ENCODE data around the gene TERT. TPM values are rescaled to one million over a fixed set of nuclear protein-coding genes. Genes with fewer than 3 reads are reported as not detected.

TERT gene
- total and polyA plus RNA-seq, 10 of the 15 experiments (the other 5 are each of a cell fraction or from before 2014, with no cell fraction given): 0.08 to 21.5 (median 5.0) TPM

- no peaks in the 10 kb centered on the region for H3K4me1 ChIP-seq (ENCODE audit: control insufficient read depth, insufficient read depth, low read length)
- no TSS peak for BruUV-seq (replicated peaks)
- SMC1A ChIA-PET (ENCODE audit: uncharacterized antibody, unreplicated experiment): no interaction called here
- H3K27me3 ChIP-seq (replicated peaks in 1 of 2; ENCODE audit: control insufficient read depth in 2 of 2, insufficient read depth in 2 of 2, low read length in 1 of 2): no peaks in the 10 kb centered on the region; a peak in 1 of 4 replicates
- 63% methylated on average over 25 of the region's 25 CpGs for WGBS (ENCODE audit: insufficient coverage, insufficient replicate concordance, low lambda C conversion rate, missing lambda C conversion rate)
- H3K4me2 ChIP-seq (ENCODE audit: control insufficient read depth, insufficient read depth): no peak overlapping the region
- H3K9me3 ChIP-seq (replicated peaks; ENCODE audit: control insufficient read depth, insufficient read depth, low read length): no peaks in the 10 kb centered on the region; the same call in 2 of the 3 replicates
- no peak for ATAC-seq
- TF ChIP-seq PBX3 (IDR thresholded peaks at IDR 0.05; ENCODE audit: insufficient replicate concordance, low read depth, low read length): no peak
- no peak for TF ChIP-seq KDM1A (IDR thresholded peaks at IDR 0.05; ENCODE audit: borderline replicate concordance)
- TF ChIP-seq YBX1 (IDR thresholded peaks at IDR 0.05): no peak
- TF ChIP-seq CEBPB (IDR thresholded peaks at IDR 0.05; ENCODE audit: borderline replicate concordance in 1 of 2, low read depth in 2 of 2, low read length in 2 of 2): no peak
- TF ChIP-seq ZBED1 (IDR thresholded peaks at IDR 0.05; ENCODE audit: borderline replicate concordance): no peak
- TF ChIP-seq ZNF384 (IDR thresholded peaks at IDR 0.05; ENCODE audit: borderline replicate concordance, low read depth, low read length): no peak
- H4K20me1 ChIP-seq (ENCODE audit: control insufficient read depth, insufficient read depth): no peaks in the 10 kb centered on the region; the same call in 1 of the 2 replicates
- no peak overlapping the region for H2AFZ ChIP-seq (ENCODE audit: control insufficient read depth, low read depth, low read length)
- no peaks in the 10 kb centered on the region for H3K36me3 ChIP-seq (ENCODE audit: control insufficient read depth in 2 of 2, insufficient read depth in 2 of 2, low read length in 1 of 2)
- CTCF ChIA-PET: no interaction called here
- intact Hi-C loops (cut with micrococcal nuclease; ENCODE audit: unreplicated experiment): no loop called here
- H3K9ac ChIP-seq (ENCODE audit: control insufficient read depth, insufficient read depth, low read length): no peak overlapping the region
- H3K79me2 ChIP-seq (ENCODE audit: control insufficient read depth, insufficient read depth, low read length): no peaks in the 10 kb centered on the region
- RAD21 ChIA-PET (ENCODE audit: unreplicated experiment): no interaction called here
- FAIRE-seq: no peak
- in situ Hi-C loops (cut with MboI): no loop called here
- no peak for DNase-seq (ENCODE audit: low read depth, low spot score)
- H3K4me3 ChIP-seq: no peak overlapping the region
- POLR2A ChIA-PET: no interaction called here
- no peak overlapping the region for H3K27ac ChIP-seq (ENCODE audit: control insufficient read depth, insufficient read depth)
Observed at GRCh38 chr5:1213508-1214162, 81.2 kb downstream of the TERT start.

GRCh38 chr5:1212881-1213280, 82.0 kb downstream of the TERT start:
- no peaks in the 10 kb centered on the region; the same call in 1 of the 2 replicates for H4K20me1 ChIP-seq (ENCODE audit: control insufficient read depth, insufficient read depth)
- WGBS (ENCODE audit: insufficient coverage, insufficient replicate concordance, low lambda C conversion rate, missing lambda C conversion rate): 68% methylated on average over 10 of the region's 18 CpGs
- ATAC-seq: no peak
- H2AFZ ChIP-seq (ENCODE audit: control insufficient read depth, low read depth, low read length): no peak overlapping the region
- intact Hi-C loops (cut with micrococcal nuclease; ENCODE audit: unreplicated experiment) (no loop called here), in situ Hi-C loops (cut with MboI) (no loop called here)
- FAIRE-seq: no peak
- no peak overlapping the region for H3K4me3 ChIP-seq
- no peak overlapping the region for H3K9ac ChIP-seq (ENCODE audit: control insufficient read depth, insufficient read depth, low read length)
- H3K4me1 ChIP-seq (ENCODE audit: control insufficient read depth, insufficient read depth, low read length): no peaks in the 10 kb centered on the region
- no peaks in the 10 kb centered on the region for H3K79me2 ChIP-seq (ENCODE audit: control insufficient read depth, insufficient read depth, low read length)
- ChIA-PET RAD21 (ENCODE audit: unreplicated experiment) (no interaction called here), SMC1A (ENCODE audit: uncharacterized antibody, unreplicated experiment) (no interaction called here), POLR2A (no interaction called here), CTCF (no interaction called here)
- H3K27ac ChIP-seq (ENCODE audit: control insufficient read depth, insufficient read depth): no peak overlapping the region
- no TSS peak for BruUV-seq (replicated peaks)
- H3K9me3 ChIP-seq (replicated peaks; ENCODE audit: control insufficient read depth, insufficient read depth, low read length): no peaks in the 10 kb centered on the region; the same call in 2 of the 3 replicates
- no peak for DNase-seq (ENCODE audit: low read depth, low spot score)
- H3K36me3 ChIP-seq (ENCODE audit: control insufficient read depth in 2 of 2, insufficient read depth in 2 of 2, low read length in 1 of 2): no peaks in the 10 kb centered on the region
- H3K27me3 ChIP-seq (replicated peaks in 1 of 2; ENCODE audit: control insufficient read depth in 2 of 2, insufficient read depth in 2 of 2, low read length in 1 of 2): no peaks in the 10 kb centered on the region; a peak in 1 of 4 replicates
- H3K4me2 ChIP-seq (ENCODE audit: control insufficient read depth, insufficient read depth): no peak overlapping the region
- TF ChIP-seq E2F4 (IDR thresholded peaks at IDR 0.05; ENCODE audit: low read depth, low read length) (no peak), IRF3 (IDR thresholded peaks at IDR 0.05) (no peak), ZNF207 (IDR thresholded peaks at IDR 0.05; ENCODE audit: borderline replicate concordance) (no peak), ZBTB4 (CRISPR knock-in tag; IDR thresholded peaks at IDR 0.05) (no peak), SMARCA5 (IDR thresholded peaks at IDR 0.05) (no peak)
